Caco-2 (cell line): ENCODE data around the gene CFAP45. TPM values are rescaled to one million over a fixed set of nuclear protein-coding genes. Genes with fewer than 3 reads are reported as not detected.
A peak's percentile ranks its signal among the peaks of the same experiment; 100 is the strongest.

Experiments
- Bru-seq: library from RNA; stranded (reverse); fragments of 400-500 nt; gene quantifications from one replicate; lab custom pipeline; 2021; lab: Mats Ljungman, UMichigan
- BruChase-seq, 2 experiments: library from RNA; stranded (reverse); fragments of 400-500 nt; gene quantifications; one replicate each; lab custom pipeline; 2021; lab: Mats Ljungman, UMichigan
- BruUV-seq: library from RNA; stranded (reverse); fragments of 400-500 nt; replicated peaks from 2 replicates; lab custom pipeline; 2021; lab: Mats Ljungman, UMichigan
- CTCF ChIA-PET: fragments of 300-600 bp; sonication (Branson Sonifier 250); formaldehyde crosslinking; loops from one replicate; lab custom pipeline; 2022; ENCODE audit warnings: antibody characterized with exemption; lab: Charles Lee
- POLR2A ChIA-PET: fragments of 300-600 bp; sonication (Branson Sonifier 250); formaldehyde crosslinking; loops from one replicate; lab custom pipeline; 2022; ENCODE audit warnings: antibody characterized with exemption; lab: Charles Lee
- DNase-seq, 2 experiments: peaks; one replicate each; pipeline versions ENCODE4 v3.0.0 to v3.0.0-alpha.2; 2020 to 2022
- H3K27me3 ChIP-seq: replicated peaks from 2 replicates; pipeline ENCODE4 v1.6.0; 2011; ENCODE audit warnings: low read length; ENCODE audit not compliant: control insufficient read depth, insufficient read depth
- H3K36me3 ChIP-seq: 2 replicates; pipeline ENCODE4 v1.5.1; 2011; ENCODE audit warnings: low read length; ENCODE audit not compliant: control insufficient read depth, insufficient read depth
- H3K4me1 ChIP-seq: fragments of 250-450 bp; sonication (Bioruptor Pico); 2 replicates; pipeline ENCODE4 v1.5.1; 2020; ENCODE audit warnings: mild to moderate bottlenecking
- H3K4me3 ChIP-seq: 2 replicates; pipeline ENCODE4 v1.5.1; 2011; ENCODE audit warnings: low read depth, mild to moderate bottlenecking, control low read depth, low read length
- H3K9me3 ChIP-seq: fragments of 250-450 bp; sonication (Bioruptor Pico); 2 replicates; pipeline ENCODE4 v1.5.1; 2020; ENCODE audit warnings: mild to moderate bottlenecking, moderate library complexity
- H3K27ac Mint-ChIP-seq: one replicate; pipeline ENCODE4 v1.8.0; 2022; ENCODE audit warnings: mixed read lengths; ENCODE audit not compliant: unreplicated experiment
- H3K27me3 Mint-ChIP-seq: one replicate; pipeline ENCODE4 v1.8.0; 2022; ENCODE audit warnings: mixed read lengths; ENCODE audit not compliant: insufficient read depth, unreplicated experiment
- H3K36me3 Mint-ChIP-seq: one replicate; pipeline ENCODE4 v1.8.0; 2022; ENCODE audit warnings: mild to moderate bottlenecking, mixed read lengths; ENCODE audit not compliant: insufficient read depth, unreplicated experiment
- H3K4me1 Mint-ChIP-seq: one replicate; pipeline ENCODE4 v1.8.0; 2022; ENCODE audit warnings: low read depth, mixed read lengths; ENCODE audit not compliant: unreplicated experiment
- H3K4me3 Mint-ChIP-seq: one replicate; pipeline ENCODE4 v1.8.0; 2022; ENCODE audit warnings: mild to moderate bottlenecking, moderate library complexity, mixed read lengths; ENCODE audit not compliant: unreplicated experiment
- H3K9me3 Mint-ChIP-seq: one replicate; pipeline ENCODE4 v1.8.0; 2022; ENCODE audit warnings: mixed read lengths; ENCODE audit not compliant: unreplicated experiment
- CTCF ChIP-seq, 2 experiments: fragments of 200-600 bp in 1 of 2; IDR thresholded peaks; 1 replicate in 1 of 2; 2 replicates in 1 of 2; pipeline versions ENCODE4 v1.5.1 to v1.8.0; 2011 to 2022; ENCODE audit warnings: antibody characterized with exemption in 1 of 2, control low read depth in 1 of 2, inconsistent platforms in 1 of 2, low read depth in 1 of 2, low read length in 1 of 2, mild to moderate bottlenecking in 1 of 2, moderate library complexity in 1 of 2; ENCODE audit not compliant: insufficient read depth in 1 of 2, severe bottlenecking in 1 of 2, unreplicated experiment in 1 of 2
- intact Hi-C: fragments of 100-400 bp; cut with micrococcal nuclease; formaldehyde crosslinking; loops from one replicate; pipeline ENCODE4 v1.10.0; 2022; ENCODE audit not compliant: unreplicated experiment
- long read RNA-seq: library from polyadenylated mRNA; stranded (forward); transcript quantifications from one replicate; pipeline ENCODE4 v2.0.0, GENCODE V29; 2022
- total RNA-seq: library from RNA; stranded (reverse); gene quantifications from 2 replicates; pipeline ENCODE4 v1.2.3, GENCODE V29; 2022

Gene CFAP45
- total RNA-seq (1.1 and 1.5 TPM in 2 replicates), Bru-seq, nascent RNA (percentile 35 among the genes with signal in this experiment), BruChase-seq, experiment 1, labeled RNA remaining after a 2-hour chase (percentile 31 among the genes with signal in this experiment), BruChase-seq, experiment 2, labeled RNA remaining after a 6-hour chase (percentile 34 among the genes with signal in this experiment)
- long read RNA-seq = 0 reads

GRCh38 chr1:159900086-159900680, at the start of gene CFAP45:
Gene CFAP45, minus strand, starts transcription at chr1:159900165. Its CDS starts 67 bp downstream, at chr1:159900098.
- no TSS peak for BruUV-seq
- Mint-ChIP-seq H3K4me3 (peak within 1 kb of the TSS; percentile 64), H3K36me3 (peaks cover 26% of the 10 kb centered on the region), H3K9me3 (peaks cover 7% of the 10 kb centered on the region), H3K27ac (peak within 1 kb of the TSS; percentile 98), H3K27me3 (no peaks in the 10 kb centered on the region), H3K4me1 (peaks cover 47% of the 10 kb centered on the region)
- peak; percentile 70 to 77 for DNase-seq
- H3K9me3 ChIP-seq = peaks cover 5% of the 10 kb centered on the region; the same call in 1 of the 2 replicates
- no peak within 1 kb of the TSS for H3K4me3 ChIP-seq
- no peaks in the 10 kb centered on the region for H3K27me3 ChIP-seq
- no peaks in the 10 kb centered on the region for H3K36me3 ChIP-seq
- no peak for TF ChIP-seq CTCF (IDR thresholded peaks at IDR 0.05; ENCODE audit: insufficient read depth in 1 of 2, low read depth in 1 of 2, low read length in 1 of 2, severe bottlenecking in 1 of 2, unreplicated experiment in 1 of 2)
- POLR2A ChIA-PET = no interaction called here
- intact Hi-C loops = loop anchor here (1.0 to 2.0 kb wide), 2 partner anchors 9 to 25 kb away; partner anchors contain the start of gene TAGLN2
- CTCF ChIA-PET = interaction anchor here (1.0 to 1.5 kb wide), 2 partner anchors 7 to 45 kb away, joined by 3 to 5 read pairs; partner anchors contain the start of gene IGSF9
- H3K4me1 ChIP-seq = peaks cover 54% of the 10 kb centered on the region

GRCh38 chr1:159949123-159949522, 49.2 kb upstream of the CFAP45 start:
- H3K4me3 ChIP-seq = no peak overlapping the region
- Mint-ChIP-seq H3K4me3 (no peak overlapping the region), H3K4me1 (peaks cover 61% of the 10 kb centered on the region), H3K36me3 (no peaks in the 10 kb centered on the region), H3K27me3 (no peaks in the 10 kb centered on the region), H3K27ac (peak overlapping the region; percentile 30), H3K9me3 (no peaks in the 10 kb centered on the region)
- no peaks in the 10 kb centered on the region for H3K9me3 ChIP-seq
- ChIA-PET POLR2A (no interaction called here), CTCF (interaction anchor here (1.3 to 1.5 kb wide), 2 partner anchors 17 to 59 kb away, joined by 3 to 5 read pairs; no protein-coding TSS in a partner anchor)
- peaks cover 62% of the 10 kb centered on the region for H3K4me1 ChIP-seq
- DNase-seq = no peak
- no peaks in the 10 kb centered on the region for H3K27me3 ChIP-seq
- TF ChIP-seq CTCF (IDR thresholded peaks at IDR 0.05; ENCODE audit: insufficient read depth in 1 of 2, low read depth in 1 of 2, low read length in 1 of 2, severe bottlenecking in 1 of 2, unreplicated experiment in 1 of 2) = no peak
- no TSS peak for BruUV-seq
- intact Hi-C loops = no loop called here
- no peaks in the 10 kb centered on the region for H3K36me3 ChIP-seq

GRCh38 chr1:159947942-159948341, 48.0 kb upstream of the CFAP45 start:
- H3K9me3 ChIP-seq = no peaks in the 10 kb centered on the region
- DNase-seq = no peak
- POLR2A ChIA-PET = no interaction called here
- CTCF ChIA-PET = no interaction called here
- no TSS peak for BruUV-seq
- Mint-ChIP-seq H3K36me3 (no peaks in the 10 kb centered on the region), H3K4me1 (peaks cover 54% of the 10 kb centered on the region), H3K27ac (peak overlapping the region; percentile 9), H3K4me3 (no peak overlapping the region), H3K27me3 (no peaks in the 10 kb centered on the region), H3K9me3 (no peaks in the 10 kb centered on the region)
- H3K4me3 ChIP-seq = no peak overlapping the region
- H3K4me1 ChIP-seq = peaks cover 62% of the 10 kb centered on the region
- intact Hi-C loops = no loop called here
- H3K27me3 ChIP-seq = no peaks in the 10 kb centered on the region
- no peak for TF ChIP-seq CTCF (IDR thresholded peaks at IDR 0.05; ENCODE audit: insufficient read depth in 1 of 2, low read depth in 1 of 2, low read length in 1 of 2, severe bottlenecking in 1 of 2, unreplicated experiment in 1 of 2)
- no peaks in the 10 kb centered on the region for H3K36me3 ChIP-seq
